Activated naive CD8-positive, alpha-beta T cell treated with anti-CD3 and anti-CD28 coated beads for 36 hours (primary cell): ENCODE data around the gene AEN. TPM values are rescaled to one million over a fixed set of nuclear protein-coding genes. Genes with fewer than 3 reads are reported as not detected.

Experiments used
- DNase-seq: peaks from one replicate; pipeline ENCODE4 v3.0.0; 2021
- H3K27ac Mint-ChIP-seq: one replicate; pipeline ENCODE4 v1.8.0; 2022; ENCODE audit warnings: mild to moderate bottlenecking, moderate library complexity, mixed read lengths
- H3K27me3 Mint-ChIP-seq: one replicate; pipeline ENCODE4 v1.8.0; 2022; ENCODE audit warnings: mild to moderate bottlenecking, mixed read lengths
- H3K36me3 Mint-ChIP-seq: one replicate; pipeline ENCODE4 v1.8.0; 2021; ENCODE audit warnings: mild to moderate bottlenecking, mixed read lengths
- H3K4me1 Mint-ChIP-seq: one replicate; pipeline ENCODE4 v1.8.0; 2021; ENCODE audit warnings: mixed read lengths
- H3K4me3 Mint-ChIP-seq: one replicate; pipeline ENCODE4 v1.8.0; 2022; ENCODE audit warnings: mild to moderate bottlenecking, moderate library complexity, mixed read lengths
- H3K9me3 Mint-ChIP-seq: one replicate; pipeline ENCODE4 v1.8.0; 2022; ENCODE audit warnings: mixed read lengths
- total RNA-seq, 2 experiments: library from RNA; stranded (reverse); gene quantifications; one replicate each; pipeline ENCODE4 v1.2.3, GENCODE V29; 2021

AEN gene, protein sequence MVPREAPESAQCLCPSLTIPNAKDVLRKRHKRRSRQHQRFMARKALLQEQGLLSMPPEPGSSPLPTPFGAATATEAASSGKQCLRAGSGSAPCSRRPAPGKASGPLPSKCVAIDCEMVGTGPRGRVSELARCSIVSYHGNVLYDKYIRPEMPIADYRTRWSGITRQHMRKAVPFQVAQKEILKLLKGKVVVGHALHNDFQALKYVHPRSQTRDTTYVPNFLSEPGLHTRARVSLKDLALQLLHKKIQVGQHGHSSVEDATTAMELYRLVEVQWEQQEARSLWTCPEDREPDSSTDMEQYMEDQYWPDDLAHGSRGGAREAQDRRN
- total RNA-seq = 10 to 100 TPM; 76.1 to 81.8 TPM

DNA sequence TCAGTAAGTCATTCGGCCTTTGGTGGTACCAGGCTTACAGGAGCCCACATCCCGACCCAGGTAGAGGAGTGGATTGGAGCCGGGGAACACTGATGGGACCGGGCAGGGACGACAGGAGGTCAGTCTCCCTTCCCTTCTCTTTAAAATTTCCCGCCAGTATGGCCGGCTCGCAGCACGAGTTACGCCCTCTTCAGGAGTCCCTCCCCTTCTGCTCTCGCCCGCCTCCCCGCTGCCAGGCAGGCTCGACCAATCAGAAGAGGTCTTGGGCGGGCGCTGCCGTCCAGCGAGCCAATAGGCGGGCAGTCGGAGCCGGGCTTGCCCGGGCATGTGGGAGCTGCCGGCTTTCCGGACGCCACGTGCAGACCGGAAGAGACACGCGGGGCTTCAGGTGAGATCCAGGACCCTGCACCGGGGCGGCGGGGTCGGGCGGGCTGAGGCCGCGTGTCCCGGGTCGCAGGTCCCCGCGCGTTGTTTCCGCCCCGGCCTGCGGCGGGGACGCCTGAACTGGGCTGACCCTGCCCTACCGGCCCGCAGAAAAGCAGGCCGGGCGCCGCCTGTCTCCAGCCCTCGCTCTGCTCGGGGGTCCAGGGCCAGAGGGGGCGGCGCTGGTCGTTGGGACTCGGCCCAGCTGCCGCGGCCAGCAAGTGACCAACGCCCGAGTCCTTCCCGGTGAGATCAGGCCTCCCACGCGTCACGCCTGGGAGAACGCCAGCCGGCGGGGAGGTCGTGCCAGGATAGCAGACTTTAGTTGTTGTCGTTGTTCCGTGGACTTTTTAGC, at the start of gene AEN:
Gene AEN, plus strand, starts transcription at position 346 of the 778 bp plus-strand sequence. CDS start 4,870 bp downstream, outside the sequence.
- Mint-ChIP-seq H3K27me3 (peaks cover 12% of the 10 kb centered on the region), H3K27ac (peak within 1 kb of the TSS; percentile 97), H3K4me3 (peak within 1 kb of the TSS; percentile 98), H3K4me1 (peaks cover 35% of the 10 kb centered on the region), H3K9me3 (no peaks in the 10 kb centered on the region), H3K36me3 (peaks cover 32% of the 10 kb centered on the region)
- peak; percentile 97 for DNase-seq

DNA sequence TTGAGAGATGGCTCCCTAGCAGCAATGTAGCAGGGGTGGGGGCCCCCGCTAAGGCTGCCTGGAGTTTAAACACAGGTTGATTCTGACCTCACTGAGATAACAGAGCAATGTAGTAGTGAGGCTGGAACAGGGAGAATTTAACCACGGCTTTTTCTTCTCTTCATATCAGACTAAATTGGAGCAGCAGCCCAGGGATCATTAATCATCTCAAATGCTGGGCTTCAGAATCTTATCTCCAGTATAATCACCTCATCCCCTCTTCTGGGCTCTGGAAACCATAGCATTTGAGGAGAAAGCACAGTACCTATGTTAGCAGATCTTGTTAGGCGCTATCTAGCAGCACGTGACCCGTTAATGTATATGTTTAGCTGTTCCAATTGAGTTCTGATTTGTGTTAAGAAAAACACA, 49.3 kb upstream of the AEN start:
- DNase-seq = no peak
- no peak overlapping the region for H3K4me3 Mint-ChIP-seq
- H3K9me3 Mint-ChIP-seq = no peaks in the 10 kb centered on the region
- no peaks in the 10 kb centered on the region for H3K27me3 Mint-ChIP-seq
- H3K36me3 Mint-ChIP-seq = no peaks in the 10 kb centered on the region
- no peak overlapping the region for H3K27ac Mint-ChIP-seq
- no peaks in the 10 kb centered on the region for H3K4me1 Mint-ChIP-seq

GRCh38 chr15:88574077-88574476, 47.1 kb upstream of the AEN start:
- Mint-ChIP-seq H3K4me3 (no peak overlapping the region), H3K27ac (no peak overlapping the region), H3K27me3 (no peaks in the 10 kb centered on the region), H3K36me3 (no peaks in the 10 kb centered on the region), H3K4me1 (no peaks in the 10 kb centered on the region), H3K9me3 (no peaks in the 10 kb centered on the region)
- no peak for DNase-seq

- DNase-seq = no peak
- no peak overlapping the region for H3K4me3 Mint-ChIP-seq
- no peak overlapping the region for H3K27ac Mint-ChIP-seq
- H3K36me3 Mint-ChIP-seq = no peaks in the 10 kb centered on the region
- H3K9me3 Mint-ChIP-seq = no peaks in the 10 kb centered on the region
- H3K27me3 Mint-ChIP-seq = no peaks in the 10 kb centered on the region
- no peaks in the 10 kb centered on the region for H3K4me1 Mint-ChIP-seq
Observed at GRCh38 chr15:88574655-88575054, 46.5 kb upstream of the AEN start.

DNA sequence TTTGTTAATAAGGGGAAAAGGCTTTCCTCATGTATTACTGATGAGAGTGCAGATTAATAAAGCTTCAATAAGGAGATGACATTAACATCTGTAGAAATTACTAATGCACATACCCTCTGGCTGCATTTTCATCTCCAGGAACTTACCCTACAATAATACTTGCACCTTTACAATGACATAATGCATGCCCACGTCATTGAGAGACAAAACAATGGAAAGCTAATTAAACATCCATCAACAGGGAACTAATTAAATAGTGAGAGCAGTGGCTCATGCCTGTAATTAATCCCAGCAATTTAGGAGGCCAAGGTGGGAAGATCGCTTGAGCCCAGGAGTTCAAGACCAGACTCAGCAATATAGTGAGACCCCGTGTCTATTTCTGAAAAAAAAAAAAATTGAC, 41.8 kb upstream of the AEN start:
- H3K4me1 Mint-ChIP-seq = no peaks in the 10 kb centered on the region
- DNase-seq = no peak
- no peaks in the 10 kb centered on the region for H3K9me3 Mint-ChIP-seq
- H3K4me3 Mint-ChIP-seq = no peak overlapping the region
- H3K27me3 Mint-ChIP-seq = no peaks in the 10 kb centered on the region
- H3K27ac Mint-ChIP-seq = no peak overlapping the region
- peaks cover 1% of the 10 kb centered on the region for H3K36me3 Mint-ChIP-seq

DNA sequence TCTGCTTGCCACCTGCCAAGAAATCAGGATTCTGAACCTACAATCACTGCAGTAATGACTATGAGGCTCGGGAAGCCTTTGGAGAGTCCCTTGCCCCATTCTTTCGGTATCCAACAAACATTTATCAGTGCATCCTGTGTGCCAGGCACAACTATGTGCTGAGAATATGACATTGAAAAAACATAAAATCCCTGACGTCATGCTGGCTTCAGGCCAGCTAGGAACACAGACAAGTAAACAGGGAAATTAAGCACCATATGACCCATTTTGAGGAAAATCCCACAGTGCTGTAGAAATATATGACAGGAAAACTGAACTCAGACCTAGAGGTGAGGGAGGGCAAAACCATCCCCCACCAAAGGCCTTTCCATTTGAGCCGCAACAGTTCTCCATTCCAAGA, 40.6 kb upstream of the AEN start:
- Mint-ChIP-seq H3K27ac (no peak overlapping the region), H3K4me1 (no peaks in the 10 kb centered on the region), H3K27me3 (no peaks in the 10 kb centered on the region), H3K36me3 (peaks cover 1% of the 10 kb centered on the region), H3K4me3 (no peak overlapping the region), H3K9me3 (no peaks in the 10 kb centered on the region)
- no peak for DNase-seq

GRCh38 chr15:88586401-88587162, 34.6 kb upstream of the AEN start:
- no peak for DNase-seq
- Mint-ChIP-seq H3K9me3 (no peaks in the 10 kb centered on the region), H3K36me3 (peaks cover 1% of the 10 kb centered on the region)

GRCh38 chr15:88590759-88591158, 30.4 kb upstream of the AEN start:
- no peaks in the 10 kb centered on the region for H3K36me3 Mint-ChIP-seq
- H3K27me3 Mint-ChIP-seq = no peaks in the 10 kb centered on the region
- H3K4me1 Mint-ChIP-seq = no peaks in the 10 kb centered on the region
- no peaks in the 10 kb centered on the region for H3K9me3 Mint-ChIP-seq
- DNase-seq = no peak
- H3K4me3 Mint-ChIP-seq = no peak overlapping the region
- H3K27ac Mint-ChIP-seq = no peak overlapping the region

More at GRCh38 chr15:88586401-88587162, 34.6 kb upstream of the AEN start:
- no peak overlapping the region for H3K4me3 Mint-ChIP-seq
- no peaks in the 10 kb centered on the region for H3K4me1 Mint-ChIP-seq
- H3K27ac Mint-ChIP-seq = no peak overlapping the region
- no peaks in the 10 kb centered on the region for H3K27me3 Mint-ChIP-seq

DNA sequence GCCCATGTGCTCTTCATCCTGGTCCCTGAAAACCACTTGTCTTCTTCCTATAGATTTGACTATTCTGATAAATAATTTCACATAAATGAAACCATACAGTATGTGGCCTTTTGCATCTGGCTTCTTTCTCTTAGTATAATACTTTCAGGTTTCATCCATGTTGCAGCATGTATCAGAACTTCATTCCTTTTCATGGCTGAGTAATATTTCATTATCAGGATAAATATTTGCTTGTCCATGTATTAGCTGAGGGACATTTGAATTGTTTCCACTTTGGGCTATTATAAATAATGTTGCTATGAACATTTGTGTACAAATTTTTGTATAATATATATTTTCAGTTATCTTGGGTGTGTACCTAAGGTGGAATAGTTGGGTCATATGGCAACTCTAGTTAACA, 29.8 kb upstream of the AEN start:
- H3K36me3 Mint-ChIP-seq = no peaks in the 10 kb centered on the region
- no peak overlapping the region for H3K27ac Mint-ChIP-seq
- H3K9me3 Mint-ChIP-seq = no peaks in the 10 kb centered on the region
- no peaks in the 10 kb centered on the region for H3K27me3 Mint-ChIP-seq
- no peak overlapping the region for H3K4me3 Mint-ChIP-seq
- H3K4me1 Mint-ChIP-seq = no peaks in the 10 kb centered on the region
- no peak for DNase-seq

GRCh38 chr15:88603885-88604284, 17.3 kb upstream of the AEN start:
- Mint-ChIP-seq H3K4me1 (peaks cover 12% of the 10 kb centered on the region), H3K36me3 (peaks cover 2% of the 10 kb centered on the region), H3K4me3 (no peak overlapping the region), H3K27ac (no peak overlapping the region), H3K27me3 (peaks cover 70% of the 10 kb centered on the region), H3K9me3 (no peaks in the 10 kb centered on the region)
- no peak for DNase-seq

GRCh38 chr15:88604381-88605188, 16.6 kb upstream of the AEN start:
- H3K4me3 Mint-ChIP-seq = peak overlapping the region; percentile 55
- no peaks in the 10 kb centered on the region for H3K9me3 Mint-ChIP-seq
- H3K4me1 Mint-ChIP-seq = peaks cover 12% of the 10 kb centered on the region
- H3K27me3 Mint-ChIP-seq = peaks cover 77% of the 10 kb centered on the region
- DNase-seq = no peak
- peaks cover 2% of the 10 kb centered on the region for H3K36me3 Mint-ChIP-seq
- no peak overlapping the region for H3K27ac Mint-ChIP-seq

GRCh38 chr15:88605189-88606069, 15.7 kb upstream of the AEN start:
- H3K27ac Mint-ChIP-seq = peak overlapping the region; percentile 58
- H3K27me3 Mint-ChIP-seq = peaks cover 84% of the 10 kb centered on the region
- H3K9me3 Mint-ChIP-seq = no peaks in the 10 kb centered on the region
- H3K36me3 Mint-ChIP-seq = peaks cover 2% of the 10 kb centered on the region
- H3K4me1 Mint-ChIP-seq = peaks cover 12% of the 10 kb centered on the region
- H3K4me3 Mint-ChIP-seq = no peak overlapping the region
- DNase-seq = peak; percentile 57

- Mint-ChIP-seq H3K9me3 (no peaks in the 10 kb centered on the region), H3K4me1 (peaks cover 12% of the 10 kb centered on the region), H3K4me3 (no peak overlapping the region), H3K27ac (no peak overlapping the region), H3K36me3 (peaks cover 2% of the 10 kb centered on the region), H3K27me3 (peaks cover 91% of the 10 kb centered on the region)
- DNase-seq = no peak
Observed at GRCh38 chr15:88606070-88606794, 14.9 kb upstream of the AEN start.
